Fibroblast of gingiva (primary cell): ENCODE measurements around the gene SKP1.
"Not testable (repeated sequence)": the region's sequence is repeated elsewhere in the genome, so short reads cannot be mapped to it uniquely, and the experiment has no call there.

ENCODE experiments used
- DNase-seq: peaks from one replicate; pipeline ENCODE4 v3.0.0-alpha.2; 2011; ENCODE audit warnings: low read depth

SKP1 gene

DNA sequence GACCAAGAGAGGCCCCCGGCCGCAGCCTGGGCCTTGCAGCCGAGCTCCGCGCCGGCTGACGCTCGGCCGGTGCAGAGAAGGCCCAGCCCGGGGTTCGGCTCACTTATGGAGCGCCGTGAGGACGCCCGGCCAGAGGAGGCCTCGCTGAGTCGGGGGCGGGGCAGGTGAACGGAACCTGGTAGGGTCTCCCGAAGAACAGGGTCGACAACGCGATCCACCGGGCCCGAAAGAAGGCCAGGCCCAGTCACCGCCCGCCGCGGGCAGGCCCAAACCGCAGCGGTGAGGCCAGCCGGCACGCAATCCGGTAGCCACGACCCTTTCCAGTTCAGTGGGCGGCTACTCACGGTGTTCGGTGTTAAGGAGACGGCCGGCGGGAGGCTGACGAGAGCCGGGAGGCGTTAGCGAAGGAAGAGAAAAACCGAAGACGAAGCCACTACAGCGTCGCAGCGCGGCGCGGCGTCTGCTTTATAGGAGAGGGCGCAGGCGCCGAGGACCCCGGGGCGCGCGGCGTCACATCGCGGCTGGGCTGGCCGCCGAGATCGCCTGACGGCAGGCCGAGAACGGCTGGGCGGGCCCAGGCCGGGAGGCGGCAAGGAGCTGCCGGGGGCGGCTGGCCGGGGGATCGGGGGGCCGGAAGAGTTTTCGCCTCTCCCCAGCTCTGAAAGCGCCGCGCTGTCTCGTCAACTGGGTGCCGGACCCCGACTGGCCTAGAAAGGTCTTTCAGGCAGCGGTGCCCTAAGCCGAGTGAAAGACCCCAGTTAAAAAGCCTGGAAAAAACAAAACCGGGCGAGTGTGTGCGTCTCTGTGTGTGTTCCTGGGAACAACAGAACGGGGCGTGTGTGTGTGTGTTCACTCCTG lies at the start of gene SKP1:
SKP1 (minus strand) TSS at position 440 of the 858 bp plus-strand sequence. CDS start 2,928 bp downstream, outside the sequence.
- peak; percentile 77 for DNase-seq

DNA sequence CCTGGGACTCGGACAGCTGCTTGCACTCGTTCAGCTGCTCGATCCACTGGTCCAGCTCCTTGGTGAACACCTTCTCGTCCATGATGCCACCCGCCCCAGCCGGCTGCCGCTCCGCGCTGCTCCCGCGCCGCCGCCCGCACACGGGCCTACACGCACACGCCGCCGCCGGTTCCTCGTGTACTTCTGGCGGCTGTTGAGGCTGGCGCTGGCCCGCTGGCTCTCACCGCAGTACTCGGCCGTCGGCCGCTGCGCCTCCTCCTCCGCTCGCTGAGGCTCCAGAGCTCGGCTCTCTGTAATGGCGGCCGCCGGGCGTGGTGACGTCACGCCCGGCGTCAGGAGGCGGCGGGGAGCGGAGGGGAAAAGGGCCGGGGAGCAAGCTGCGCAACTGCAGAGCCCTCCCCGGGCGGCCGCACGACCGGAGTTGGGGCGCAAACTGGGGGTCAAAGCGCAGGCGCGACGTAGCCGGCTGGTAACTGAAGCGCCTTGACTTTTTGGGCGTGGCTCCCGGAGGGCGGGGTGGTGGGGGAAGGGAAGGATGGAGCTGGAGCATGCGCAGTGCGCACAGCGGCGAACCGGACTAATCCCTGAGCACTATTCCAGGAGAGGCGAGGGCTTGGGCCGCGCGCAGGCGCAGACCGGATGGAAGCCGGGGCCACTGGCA lies 49.2 kb upstream of the SKP1 start, which contains the start of gene PPP2CA:
PPP2CA (minus strand) TSS at position 294 of the 661 bp plus-strand sequence; CDS start at position 82, 212 bp downstream.
- DNase-seq = peak; percentile 99

DNA sequence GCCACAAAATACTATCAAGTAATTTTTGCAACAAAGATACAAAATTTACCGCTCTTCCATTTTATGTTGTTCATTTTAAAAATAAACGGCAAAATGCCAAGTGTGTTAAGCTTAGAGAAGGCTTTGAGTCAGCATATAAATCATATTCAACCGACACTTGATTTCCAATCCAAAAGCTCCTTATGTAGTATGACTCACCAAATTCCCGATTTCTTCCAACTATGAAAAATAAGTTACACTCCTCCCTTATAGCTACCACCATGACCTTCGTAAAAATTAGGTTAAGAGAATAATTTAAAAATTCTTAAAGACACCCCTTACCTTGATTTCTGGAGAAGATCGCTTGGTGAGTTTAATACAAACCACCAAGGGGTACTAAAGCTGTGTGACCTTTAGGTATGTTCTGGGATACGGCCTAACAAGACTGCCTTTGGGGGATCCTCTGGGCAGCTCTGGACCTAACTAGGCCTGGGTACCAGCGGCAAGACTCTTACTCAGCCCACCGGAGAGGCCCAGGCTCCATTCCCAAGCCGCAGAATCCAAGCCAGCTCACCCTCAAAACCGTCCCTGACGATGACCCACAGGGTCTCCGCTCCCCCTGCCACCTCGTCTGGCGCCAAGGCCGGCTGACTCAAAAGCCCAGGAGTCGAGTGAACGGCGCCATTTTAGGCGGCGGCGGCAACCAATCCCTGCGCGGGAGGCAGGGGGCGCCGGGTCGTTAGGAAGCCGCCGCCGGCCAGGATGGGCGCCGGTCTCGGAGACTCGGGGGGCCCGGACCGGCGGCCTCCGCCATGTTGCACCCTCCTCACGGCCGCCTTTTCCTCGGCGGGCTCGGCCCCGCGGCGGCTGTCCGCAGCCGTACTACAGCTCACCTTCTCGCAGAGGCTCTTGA lies 48.4 kb upstream of the SKP1 start:
- DNase-seq = peak; percentile 50

DNA sequence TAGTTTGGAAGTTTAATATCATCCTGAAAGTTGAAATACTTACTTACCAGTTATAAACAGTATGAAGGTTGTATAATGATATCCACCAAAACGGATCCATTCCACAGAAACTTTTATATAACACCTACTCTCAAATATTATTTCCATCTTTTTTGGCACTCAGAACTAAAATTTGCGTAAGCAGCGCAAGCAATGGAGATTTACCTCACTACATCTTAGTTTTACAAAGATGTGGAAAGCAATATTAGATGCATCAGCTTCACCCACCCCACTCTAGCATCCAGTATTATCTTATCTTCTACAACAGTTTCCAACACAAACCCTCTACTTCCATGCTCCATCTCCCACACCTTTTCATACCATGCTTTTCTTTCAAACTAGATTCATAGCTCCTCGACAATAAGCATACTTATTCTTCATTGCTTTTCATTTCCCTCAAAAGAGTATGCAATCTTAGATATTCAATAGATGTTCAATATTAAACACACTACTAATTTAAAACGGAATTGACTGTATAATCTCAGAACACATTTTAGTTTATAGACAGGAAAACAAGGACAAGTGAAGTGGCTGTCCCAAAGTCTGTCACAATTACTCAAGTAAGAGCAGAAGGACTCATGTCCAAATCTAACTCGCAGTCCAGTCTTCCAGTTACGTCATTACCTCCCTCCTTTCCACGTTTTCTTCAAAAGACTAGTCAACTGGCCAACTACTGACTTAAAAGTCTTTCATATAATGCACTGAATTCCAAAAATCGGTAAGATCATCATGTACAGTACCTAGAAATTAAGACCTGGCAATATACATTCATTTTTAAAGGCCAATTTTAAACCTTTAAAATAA lies 46.9 kb upstream of the SKP1 start:
- DNase-seq = no peak

DNA sequence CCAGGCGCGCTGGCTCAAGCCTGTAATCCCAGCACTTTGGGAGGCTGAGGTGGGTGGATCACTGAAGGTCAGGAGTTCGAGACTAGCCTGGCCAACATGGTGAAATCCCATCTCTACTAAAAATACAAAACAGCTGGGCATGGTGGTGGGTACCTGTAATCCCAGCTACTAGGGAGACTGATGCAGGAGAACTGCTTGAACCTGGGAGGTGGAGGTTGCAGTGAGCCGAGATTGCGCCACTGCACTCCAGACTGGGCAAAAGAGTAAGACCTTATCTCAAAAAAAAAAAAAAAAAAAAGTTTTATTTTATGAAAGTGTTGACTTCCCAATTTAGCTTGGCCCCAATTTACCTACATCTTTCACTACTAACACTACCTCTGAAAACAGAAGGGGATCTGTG lies 44.9 kb upstream of the SKP1 start:
- not testable (repeated sequence) for DNase-seq

DNA sequence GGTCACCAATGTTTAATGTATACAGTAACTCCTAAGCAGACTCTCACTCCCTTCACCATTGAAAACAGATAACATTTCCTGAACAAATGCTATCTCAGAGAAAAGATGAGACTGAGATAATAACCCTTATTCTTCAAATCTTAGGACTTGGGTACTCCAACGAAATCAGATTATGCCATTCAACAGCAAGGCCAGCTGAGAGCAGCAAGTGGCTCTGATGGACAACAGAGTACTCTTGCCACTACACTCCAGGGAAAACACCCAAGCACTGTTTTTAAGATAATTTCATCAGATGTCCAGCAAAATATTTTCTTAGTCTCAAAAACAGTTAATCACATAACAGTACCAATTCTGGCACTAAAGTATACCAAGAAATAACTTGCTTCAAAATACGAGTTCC lies 39.0 kb upstream of the SKP1 start:
- DNase-seq = no peak

DNA sequence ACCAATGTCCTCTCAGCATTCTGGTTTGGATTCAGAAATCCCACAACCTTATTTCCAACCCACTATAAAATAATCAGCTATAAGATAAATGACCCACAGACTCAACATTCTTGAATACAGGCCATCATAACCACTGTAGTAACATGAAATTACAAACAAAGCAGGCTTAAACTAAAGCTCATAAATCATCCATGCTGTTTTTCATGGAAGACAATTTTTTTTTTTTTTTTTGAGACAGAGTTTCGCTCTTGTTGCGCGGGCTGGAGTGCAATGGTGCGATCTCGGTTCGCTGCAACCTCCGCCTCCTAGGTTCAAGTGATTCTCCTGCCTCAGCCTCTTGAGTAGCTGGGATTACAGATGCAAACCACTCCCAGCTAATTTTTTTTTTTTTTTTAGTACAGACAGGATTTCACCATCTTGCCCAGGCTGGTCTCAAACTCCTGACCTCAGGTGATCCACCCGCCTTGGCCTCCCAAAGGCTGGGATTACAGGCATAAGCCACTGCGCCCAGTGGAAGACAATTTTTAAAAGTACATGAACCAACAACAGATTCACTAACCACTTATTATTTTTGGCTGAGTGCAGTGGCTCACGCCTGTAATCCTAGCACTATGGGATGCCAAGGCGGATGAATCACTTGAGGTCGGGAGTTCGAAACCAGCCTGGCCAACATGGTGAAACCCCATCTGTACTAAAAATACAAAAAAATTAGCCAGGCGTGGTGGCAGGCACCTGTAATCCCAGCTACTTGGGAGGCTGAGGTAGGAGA lies 34.7 kb upstream of the SKP1 start:
- peak; percentile 59 for DNase-seq

DNA sequence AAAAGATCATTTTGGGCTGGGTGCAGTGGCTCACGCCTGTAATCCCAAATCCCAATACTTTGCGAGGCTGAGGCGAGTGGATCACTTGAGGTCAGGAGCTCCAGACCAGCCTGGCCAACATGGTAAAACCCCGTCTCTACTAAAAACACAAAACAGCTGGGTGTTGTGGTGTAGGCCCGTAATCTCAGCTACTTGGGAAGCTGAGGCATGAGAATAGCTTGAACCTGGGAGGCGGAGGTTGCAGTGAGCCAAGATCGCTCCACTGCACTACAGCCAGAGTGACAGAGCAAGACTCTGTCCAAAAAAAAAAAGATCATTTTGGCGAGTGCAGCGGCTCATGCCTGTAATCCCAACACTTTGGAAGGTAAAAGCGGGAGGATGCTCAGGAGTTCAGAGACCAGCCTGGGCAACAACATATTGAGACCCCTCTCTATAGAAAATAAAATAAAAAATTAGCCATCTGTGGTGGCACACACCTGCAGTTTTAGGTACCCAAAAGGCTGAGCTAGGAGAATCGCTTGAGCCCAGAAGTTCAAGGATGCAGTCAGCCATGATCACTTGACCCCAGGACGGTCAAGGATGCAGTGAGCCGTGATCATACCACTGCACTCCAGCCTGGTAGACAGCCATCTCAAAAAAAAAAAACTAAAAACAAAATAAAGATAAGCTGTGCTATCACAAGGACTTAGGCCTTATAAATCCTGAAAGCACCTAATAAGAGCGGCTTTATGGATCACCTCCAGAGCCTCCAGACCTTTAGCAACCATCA lies 32.9 kb upstream of the SKP1 start:
- DNase-seq = no peak

DNA sequence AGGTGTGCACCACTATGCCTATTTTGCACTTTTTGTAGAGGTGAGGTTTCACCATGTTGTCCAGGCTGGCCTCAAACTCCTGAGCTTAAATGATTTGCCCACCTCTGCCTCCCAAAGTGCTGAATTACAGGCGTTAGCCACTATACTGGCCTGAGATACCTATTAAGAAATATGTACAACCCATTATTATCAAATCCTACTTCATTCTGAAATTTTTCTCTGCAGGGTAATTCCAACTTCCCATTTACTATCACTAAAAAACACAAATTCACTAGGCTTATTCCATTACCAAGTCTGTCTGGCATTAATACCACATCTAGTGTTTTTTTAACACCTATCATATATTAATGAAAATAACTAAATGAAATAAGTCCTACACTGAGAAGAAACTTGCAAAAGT lies 30.9 kb upstream of the SKP1 start:
- DNase-seq = no peak

DNA sequence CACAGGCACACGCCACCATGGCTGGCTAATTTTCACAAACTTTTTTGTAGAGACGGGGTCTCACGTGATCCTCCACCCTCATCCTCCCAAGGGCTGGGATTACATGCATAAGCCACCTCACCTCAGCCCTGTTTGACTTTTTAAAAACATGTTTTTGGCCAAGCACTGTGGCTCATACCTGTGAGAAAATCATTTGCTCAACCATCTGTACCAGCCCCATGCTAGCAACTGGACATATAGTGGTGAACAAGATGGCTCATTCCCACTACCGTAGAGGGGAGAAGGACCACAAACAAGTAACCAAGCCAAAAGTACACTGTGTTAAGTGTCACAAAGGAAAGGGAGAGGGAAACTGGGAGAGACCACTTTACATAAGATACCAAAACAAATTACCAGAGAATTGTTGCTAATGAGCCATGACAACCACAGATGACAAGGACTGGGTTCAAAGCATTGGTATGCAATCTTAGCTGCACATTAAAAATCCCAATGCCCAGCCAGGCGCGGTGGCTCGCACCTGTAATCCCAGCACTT lies 29.9 kb upstream of the SKP1 start:
- no peak for DNase-seq

DNA sequence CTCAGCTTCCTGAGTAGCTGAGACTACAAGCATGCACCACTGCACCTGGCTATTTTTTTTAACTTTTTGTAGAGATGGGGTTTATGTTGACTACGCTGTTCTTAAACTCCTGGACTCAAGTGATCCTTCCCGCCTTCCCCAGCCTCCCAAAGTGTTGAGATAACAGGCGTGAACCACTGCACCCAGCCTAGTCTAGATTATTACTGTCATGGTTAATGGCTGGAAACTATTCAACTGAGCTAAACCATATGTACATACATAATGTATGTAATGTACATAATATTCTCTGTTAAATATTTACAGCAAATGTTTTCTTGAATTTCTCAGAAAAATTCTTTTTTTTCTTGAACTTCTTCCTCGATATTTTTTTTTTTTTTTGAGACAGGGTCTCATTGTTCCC lies 27.8 kb upstream of the SKP1 start:
- DNase-seq = no peak

DNA sequence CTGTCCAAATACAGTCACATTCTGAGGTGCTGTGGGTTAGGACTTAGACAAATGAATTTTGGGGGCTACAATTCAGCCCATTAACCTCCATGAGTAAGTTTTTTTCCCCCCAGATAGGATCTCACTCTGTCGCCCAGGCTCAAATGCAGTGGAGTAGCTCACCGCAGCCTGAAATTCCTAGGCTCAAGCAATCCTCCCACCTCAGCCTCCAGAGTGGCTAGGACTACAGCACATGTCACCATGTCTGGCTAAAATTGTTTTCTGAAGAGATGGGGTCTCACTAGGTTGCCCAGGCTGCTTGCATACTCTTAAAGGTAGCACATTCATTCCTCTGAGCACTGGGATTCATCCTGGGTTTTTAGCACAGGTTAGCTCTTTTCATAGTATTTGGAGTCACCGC lies 26.9 kb upstream of the SKP1 start:
- no peak for DNase-seq

DNA sequence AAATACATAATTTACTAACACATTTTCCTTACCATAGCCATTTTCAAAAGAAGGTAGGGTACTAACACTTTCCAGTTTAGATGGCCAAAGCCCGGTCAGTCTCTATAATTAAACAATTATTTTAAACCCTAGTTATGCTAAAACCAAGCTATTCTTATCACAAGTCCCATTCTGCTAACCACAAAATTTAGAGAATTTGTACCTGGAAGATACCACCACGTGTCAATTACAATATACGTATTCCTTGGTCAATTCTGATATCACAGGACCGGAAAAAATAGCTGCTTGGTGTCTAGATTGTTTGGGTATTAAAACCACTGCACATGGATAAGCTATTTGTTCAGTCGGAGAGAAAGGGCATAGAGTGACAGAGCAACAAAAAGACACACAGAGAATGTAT lies 18.9 kb upstream of the SKP1 start:
- no peak for DNase-seq

DNA sequence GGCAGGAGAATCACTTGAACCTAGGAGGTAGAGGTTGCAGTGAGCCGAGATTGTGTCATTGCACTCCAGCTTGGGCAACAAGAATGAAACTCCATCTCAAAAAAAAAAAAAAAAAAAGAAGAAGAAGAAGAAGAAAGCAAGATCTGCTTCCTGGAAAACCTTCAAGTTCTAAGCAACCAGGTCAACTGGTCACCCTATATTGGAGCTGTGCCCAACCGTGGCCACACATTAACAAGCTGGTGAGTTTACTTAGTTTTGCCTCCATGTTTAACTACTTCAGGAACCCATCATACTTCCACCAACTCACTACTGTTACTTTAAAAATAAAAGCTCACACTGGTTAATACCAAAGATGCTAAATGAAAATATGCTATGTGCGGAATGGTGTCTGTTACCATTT lies 12.3 kb upstream of the SKP1 start:
- no peak for DNase-seq

DNA sequence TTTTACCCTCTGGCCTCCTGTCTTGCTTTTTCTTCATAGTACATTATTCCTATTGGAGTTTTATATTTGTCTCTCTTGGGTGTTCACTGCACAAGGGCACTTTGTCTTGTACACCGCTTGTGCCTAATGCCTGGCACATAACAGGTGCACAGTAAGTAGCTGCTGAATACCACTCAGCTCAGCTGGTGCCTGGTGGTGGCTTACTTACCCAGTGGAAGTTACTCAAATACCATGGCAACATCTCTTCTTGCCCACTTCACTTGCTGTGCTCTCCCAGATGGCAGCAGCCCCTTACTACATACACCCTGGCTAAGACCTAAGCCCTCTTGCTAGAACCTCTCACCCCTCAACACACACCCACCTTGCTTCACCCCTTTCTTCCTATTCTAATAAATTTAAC lies 11.3 kb upstream of the SKP1 start:
- DNase-seq = no peak

DNA sequence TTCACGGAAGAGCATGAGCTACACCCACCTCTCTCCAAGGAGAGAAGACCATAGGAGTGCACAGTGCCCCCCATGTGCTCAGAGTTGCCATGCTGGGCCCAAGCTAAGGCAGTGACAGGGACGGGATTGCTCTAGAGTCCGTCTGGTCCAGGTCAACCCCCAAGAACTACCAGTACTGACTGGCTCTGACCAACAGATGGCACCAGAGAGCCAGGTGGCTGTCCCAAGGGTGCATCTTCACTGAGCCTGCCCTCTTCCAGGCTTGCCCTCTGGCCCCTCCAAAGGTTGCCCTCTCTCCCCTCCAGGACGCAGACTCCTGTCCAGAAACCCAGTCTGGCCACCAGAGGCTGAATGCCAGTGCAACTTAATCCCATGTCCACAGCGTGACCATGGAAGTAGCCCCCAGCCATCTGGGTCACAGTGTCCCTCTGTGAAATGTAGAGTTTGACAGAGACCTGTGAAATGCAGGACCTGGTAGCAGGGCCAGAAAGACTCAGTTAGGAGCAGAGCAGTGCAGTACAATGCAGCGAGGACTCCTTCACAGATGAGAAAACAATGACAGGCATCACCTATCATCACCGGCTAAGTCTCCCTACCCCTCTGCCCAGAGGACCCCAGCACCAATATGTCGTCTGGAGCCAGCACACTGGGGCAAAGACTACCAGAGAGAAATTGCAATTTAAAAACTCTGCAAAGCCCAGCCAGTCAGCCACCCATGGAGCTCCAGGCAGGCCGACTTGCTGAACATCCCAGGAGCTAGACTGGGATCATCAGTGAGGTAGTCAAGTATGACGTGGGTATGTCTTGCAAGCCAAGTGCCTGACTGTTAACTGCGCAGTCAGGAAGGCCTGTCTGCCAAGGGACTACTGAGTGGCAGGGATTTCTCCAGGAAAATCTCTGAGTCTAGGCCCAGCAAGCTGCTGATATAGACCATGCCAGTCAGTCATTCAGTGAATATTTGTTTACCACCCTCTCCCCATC lies 7.7 kb upstream of the SKP1 start:
- no peak for DNase-seq

DNA sequence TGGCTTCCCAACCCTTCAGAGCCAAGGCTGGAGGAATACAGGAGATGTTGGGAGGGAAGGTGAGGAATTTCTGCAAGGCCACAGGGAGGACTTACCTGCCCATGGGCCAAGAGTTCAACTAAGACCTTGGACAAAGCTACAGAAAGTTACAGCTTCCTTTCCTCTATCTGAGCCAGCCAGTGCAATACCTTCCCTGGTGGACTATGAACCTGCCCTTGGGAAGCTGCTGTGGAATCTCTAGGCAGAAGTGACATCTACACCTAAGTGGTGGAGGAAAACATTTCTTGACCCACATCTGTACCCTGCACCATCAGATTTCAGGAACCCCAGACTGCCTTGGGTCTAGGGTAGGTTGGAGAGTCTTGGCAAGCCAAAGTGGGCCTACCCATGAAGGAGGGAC lies 6.7 kb upstream of the SKP1 start:
- DNase-seq = no peak

DNA sequence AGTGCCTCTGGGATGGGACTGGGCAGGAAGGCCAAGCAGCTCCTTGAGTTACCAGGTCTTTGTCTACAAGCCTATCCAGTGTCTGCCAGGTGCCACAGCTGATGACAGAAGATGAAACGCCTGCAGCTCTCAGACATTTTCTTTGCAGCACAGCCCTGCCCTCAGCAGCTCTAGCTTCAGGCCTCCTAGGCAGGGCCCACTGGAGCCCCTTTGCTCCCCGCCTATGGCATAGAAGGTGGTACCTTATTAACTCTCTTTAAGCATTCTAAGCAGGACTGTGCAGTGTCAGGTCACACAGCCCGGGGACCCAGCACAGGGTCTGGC lies 1.3 kb upstream of the SKP1 start:
- no peak for DNase-seq
